Upper lobe of left lung (tissue), 6 donors: Measurements from ENCODE around the gene PAPPA. TPM values are rescaled to one million over a fixed set of nuclear protein-coding genes. Genes with fewer than 3 reads are reported as not detected.

Experiments used
- ATAC-seq, 2 donors: fragments of 200-7000 bp; cut with Tn5 transposase; one replicate each; pipeline ENCODE4 v1.9.1; 2022; ENCODE audit warnings: mild to moderate bottlenecking in 2 of 2, moderate library complexity in 2 of 2; ENCODE audit not compliant: low FRiP score in 2 of 2
- DNase-seq, 2 donors: peaks; one replicate each; pipeline ENCODE4 v3.0.0-alpha.2; 2019 to 2020
- H3K27ac ChIP-seq, 4 donors: fragments of 200-600 bp; sonication (generic); one replicate each; pipeline ENCODE4 v1.5.1; 2016 to 2019
- H3K27me3 ChIP-seq, 4 donors: fragments of 200-600 bp; sonication (generic); one replicate each; pipeline ENCODE4 v1.5.1; 2017 to 2019
- H3K36me3 ChIP-seq, 4 donors: fragments of 200-600 bp; sonication (generic); one replicate each; pipeline ENCODE4 v1.5.1; 2016 to 2019
- H3K4me1 ChIP-seq, 4 donors: fragments of 200-600 bp; sonication (generic); one replicate each; pipeline ENCODE4 v1.5.1; 2018 to 2019
- H3K4me3 ChIP-seq, 4 donors: fragments of 200-600 bp; sonication (generic); one replicate each; pipeline ENCODE4 v1.5.1; 2017 to 2019; ENCODE audit warnings: mild to moderate bottlenecking in 2 of 4, moderate library complexity in 1 of 4
- H3K9me3 ChIP-seq, 4 donors: fragments of 200-600 bp; sonication (generic); one replicate each; pipeline ENCODE4 v1.5.1; 2018 to 2019
- CTCF ChIP-seq, 6 experiments: fragments of 450-650 bp in 4 of 6; fragments of 200-600 bp in 2 of 6; sonication (generic) in 2 of 6; IDR thresholded peaks; one replicate each; pipeline ENCODE4 v1.5.1; 2016 to 2019; ENCODE audit warnings: antibody characterized with exemption in 6 of 6
- EP300 ChIP-seq, 4 donors: sonication (generic); formaldehyde crosslinking; IDR thresholded peaks; one replicate each; pipeline ENCODE4 v1.5.1; 2017; ENCODE audit warnings: antibody characterized with exemption in 4 of 4, control low read depth in 2 of 4
- POLR2A ChIP-seq, 4 donors: fragments of 450-650 bp; IDR thresholded peaks; one replicate each; pipeline ENCODE4 v1.5.1; 2016 to 2017; ENCODE audit warnings: antibody characterized with exemption in 4 of 4, mild to moderate bottlenecking in 2 of 4
- POLR2AphosphoS5 ChIP-seq, 2 donors: sonication (generic); formaldehyde crosslinking; IDR thresholded peaks; one replicate each; pipeline ENCODE4 v1.5.1; 2017; ENCODE audit warnings: antibody characterized with exemption in 2 of 2
- WGBS, 2 donors: methylation state at CpG; one replicate each; pipeline ENCODE4 v1.1.5; 2017 to 2018; 5-methylcytosine and 5-hydroxymethylcytosine counted together
- total RNA-seq, 6 donors: library from RNA; depleted of rRNA in 4 of 6; stranded (reverse); fragments of >200 nt in 4 of 6; gene quantifications; one replicate each; pipeline versions ENCODE4 v1.1.0 to v1.2.1, GENCODE V29; 2016 to 2021
- donor health status: DM: no; HTN: no; CAD: no; lungs with moderate emphysema.
- donor health status: DM: no; HTN: yes; CAD: no; lungs with severe emphysema.

Gene PAPPA
- total RNA-seq, 6 donors from 2014 or later = 0.46 to 2.9 (median 1.1) TPM

GRCh38 chr9:116323012-116323411, 169.4 kb downstream of the PAPPA start:
- TF ChIP-seq POLR2AphosphoS5 (IDR thresholded peaks at IDR 0.05) = no peak
- no peak for TF ChIP-seq EP300 (IDR thresholded peaks at IDR 0.05)
- no peak for TF ChIP-seq CTCF (IDR thresholded peaks at IDR 0.05)
- TF ChIP-seq POLR2A (IDR thresholded peaks at IDR 0.05) = no peak
- Histone ChIP-seq H3K4me3 (no peak overlapping the region), H3K4me1 (peaks cover 0 to 4% (median 0%) of the 10 kb centered on the region in 4 donors), H3K36me3 (no peaks in the 10 kb centered on the region), H3K9me3 (no peaks in the 10 kb centered on the region), H3K27ac (no peak overlapping the region), H3K27me3 (no peaks in the 10 kb centered on the region)
- DNase-seq (no peak), ATAC-seq (no peak)
- 54 to 60% methylated on average over 11 of the region's 11 CpGs for WGBS, 2 donors

- no peak for ATAC-seq
Measured at GRCh38 chr9:116323571-116323970, 170.0 kb downstream of the PAPPA start.

GRCh38 chr9:116325924-116326323, 172.3 kb downstream of the PAPPA start:
- TF ChIP-seq EP300 (IDR thresholded peaks at IDR 0.05) = no peak
- TF ChIP-seq POLR2A (IDR thresholded peaks at IDR 0.05) = no peak
- no peak for TF ChIP-seq CTCF (IDR thresholded peaks at IDR 0.05)
- no peak for TF ChIP-seq POLR2AphosphoS5 (IDR thresholded peaks at IDR 0.05)
- Histone ChIP-seq H3K4me1 (peaks cover 0 to 5% (median 0%) of the 10 kb centered on the region in 4 donors), H3K9me3 (no peaks in the 10 kb centered on the region), H3K4me3 (no peak overlapping the region), H3K27ac (no peak overlapping the region), H3K36me3 (no peaks in the 10 kb centered on the region), H3K27me3 (no peaks in the 10 kb centered on the region)
- ATAC-seq (no peak), DNase-seq (no peak)

More at GRCh38 chr9:116323571-116323970, 170.0 kb downstream of the PAPPA start:
- Histone ChIP-seq H3K4me1 (peaks cover 0 to 5% (median 0%) of the 10 kb centered on the region in 4 donors), H3K9me3 (no peaks in the 10 kb centered on the region), H3K27ac (no peak overlapping the region), H3K27me3 (no peaks in the 10 kb centered on the region), H3K4me3 (no peak overlapping the region), H3K36me3 (no peaks in the 10 kb centered on the region)
- TF ChIP-seq POLR2A (IDR thresholded peaks at IDR 0.05) = no peak
- TF ChIP-seq EP300 (IDR thresholded peaks at IDR 0.05) = no peak
- TF ChIP-seq POLR2AphosphoS5 (IDR thresholded peaks at IDR 0.05) = no peak
- TF ChIP-seq CTCF (IDR thresholded peaks at IDR 0.05) = no peak
- no peak for DNase-seq

- WGBS, 2 donors = 28 to 32% methylated on average over 4 of the region's 4 CpGs
- Histone ChIP-seq H3K4me3 (no peak overlapping the region), H3K4me1 (peaks cover 0 to 5% (median 0%) of the 10 kb centered on the region in 4 donors), H3K27ac (no peak overlapping the region), H3K36me3 (no peaks in the 10 kb centered on the region), H3K9me3 (no peaks in the 10 kb centered on the region), H3K27me3 (no peaks in the 10 kb centered on the region)
- no peak for DNase-seq
- no peak for TF ChIP-seq POLR2A (IDR thresholded peaks at IDR 0.05)
- TF ChIP-seq POLR2AphosphoS5 (IDR thresholded peaks at IDR 0.05) = no peak
- TF ChIP-seq EP300 (IDR thresholded peaks at IDR 0.05) = no peak
- no peak for TF ChIP-seq CTCF (IDR thresholded peaks at IDR 0.05)
- no peak for ATAC-seq
Measured at GRCh38 chr9:116327701-116328405, 174.3 kb downstream of the PAPPA start.

- no peak overlapping the region for H3K4me3 ChIP-seq
- H3K27me3 ChIP-seq = no peaks in the 10 kb centered on the region
- peaks cover 0 to 5% (median 0%) of the 10 kb centered on the region in 4 donors for H3K4me1 ChIP-seq
- H3K9me3 ChIP-seq = no peaks in the 10 kb centered on the region
- TF ChIP-seq POLR2AphosphoS5 (IDR thresholded peaks at IDR 0.05) (no peak), CTCF (IDR thresholded peaks at IDR 0.05) (no peak), POLR2A (IDR thresholded peaks at IDR 0.05) (no peak), EP300 (IDR thresholded peaks at IDR 0.05) (no peak)
- ATAC-seq (no peak), DNase-seq (no peak)
- WGBS, 2 donors = 82 to 85% methylated on average over 4 of the region's 4 CpGs
- H3K27ac ChIP-seq = no peak overlapping the region
- no peaks in the 10 kb centered on the region for H3K36me3 ChIP-seq
Measured at GRCh38 chr9:116329470-116329869, 175.9 kb downstream of the PAPPA start.
